GM10266 (cell line): Measurements from ENCODE around the gene DNAAF8.

ENCODE experiments used
- DNase-seq: peaks from one replicate; pipeline ENCODE4 v3.0.0; 2012; ENCODE audit errors: extremely low spot score
- CTCF ChIP-seq: IDR thresholded peaks from 2 replicates; pipeline ENCODE4 v1.5.1; 2012; ENCODE audit warnings: mild to moderate bottlenecking, low read depth; ENCODE audit not compliant: control insufficient read depth, insufficient read depth; ENCODE audit errors: missing control alignments

The DNAAF8 gene

GRCh38 chr16:4701791-4702465 is 32.4 kb upstream of the DNAAF8 start:
- DNase-seq = no peak
- TF ChIP-seq CTCF = no peak

GRCh38 chr16:4702466-4702808 is 31.9 kb upstream of the DNAAF8 start:
- TF ChIP-seq CTCF = no peak
- DNase-seq = no peak

- DNase-seq = no peak
Observed at GRCh38 chr16:4703906-4704305, 30.4 kb upstream of the DNAAF8 start.

GRCh38 chr16:4704491-4704890 is 29.8 kb upstream of the DNAAF8 start:
- TF ChIP-seq CTCF = no peak
- DNase-seq = no peak

More at GRCh38 chr16:4703906-4704305, 30.4 kb upstream of the DNAAF8 start:
- no peak for TF ChIP-seq CTCF

- TF ChIP-seq CTCF = no peak
- DNase-seq = no peak
Observed at GRCh38 chr16:4704913-4705312, 29.4 kb upstream of the DNAAF8 start.

- DNase-seq = no peak
- TF ChIP-seq CTCF = no peak
Observed at GRCh38 chr16:4706871-4707270, 27.5 kb upstream of the DNAAF8 start.

- DNase-seq = no peak
- no peak for TF ChIP-seq CTCF
Observed at GRCh38 chr16:4709481-4709880, 24.9 kb upstream of the DNAAF8 start.
